Stimulated activated CD4-positive, alpha-beta T cell treated with anti-CD3 and anti-CD28 coated beads, Interleukin-15, amount 100 ng/mL, for 1 hour (primary cell): Measurements from ENCODE around the gene ARHGAP10.
"Not testable (repeated sequence)": the region's sequence is repeated elsewhere in the genome, so short reads cannot be mapped to it uniquely, and the experiment has no call there.

Experiments used
- DNase-seq, 2 donors: peaks; one replicate each; pipeline ENCODE4 v3.0.0-alpha.2; 2020; ENCODE audit warnings: low read depth in 1 of 2, low spot score in 1 of 2

Gene ARHGAP10

GRCh38 chr4:147980586-147980985, 248.7 kb downstream of the ARHGAP10 start:
- DNase-seq: no peak

- DNase-seq: no peak
Measured at GRCh38 chr4:147981305-147981704, 249.4 kb downstream of the ARHGAP10 start.

GRCh38 chr4:147984065-147984777, 252.3 kb downstream of the ARHGAP10 start:
- no peak for DNase-seq

GRCh38 chr4:147984778-147985138, 252.9 kb downstream of the ARHGAP10 start:
- DNase-seq: no peak

GRCh38 chr4:147985376-147985775, 253.5 kb downstream of the ARHGAP10 start:
- DNase-seq: no peak

GRCh38 chr4:147987252-147987651, 255.4 kb downstream of the ARHGAP10 start:
- DNase-seq: no peak

- no peak for DNase-seq
Measured at GRCh38 chr4:147991543-147992283, 259.8 kb downstream of the ARHGAP10 start.

- no peak for DNase-seq
Measured at GRCh38 chr4:147994076-147994475, 262.2 kb downstream of the ARHGAP10 start.

- DNase-seq: no peak
Measured at GRCh38 chr4:147994491-147995385, 262.9 kb downstream of the ARHGAP10 start.

- no peak for DNase-seq
Measured at GRCh38 chr4:147996859-147997258, 265.0 kb downstream of the ARHGAP10 start.

- not testable (repeated sequence) for DNase-seq
Measured at GRCh38 chr4:148000038-148000437, 268.1 kb downstream of the ARHGAP10 start.

GRCh38 chr4:148004228-148004857, 272.5 kb downstream of the ARHGAP10 start:
- DNase-seq: no peak

GRCh38 chr4:148006001-148006400, 274.1 kb downstream of the ARHGAP10 start:
- DNase-seq: no peak

- no peak for DNase-seq
Measured at GRCh38 chr4:148007314-148007760, 275.4 kb downstream of the ARHGAP10 start.

- no peak for DNase-seq
Measured at GRCh38 chr4:148007792-148008191, 275.9 kb downstream of the ARHGAP10 start.

- DNase-seq: no peak
Measured at GRCh38 chr4:148015058-148015457, 283.2 kb downstream of the ARHGAP10 start.

GRCh38 chr4:148015468-148015867, 283.6 kb downstream of the ARHGAP10 start:
- no peak for DNase-seq

- DNase-seq: no peak
Measured at GRCh38 chr4:148016063-148016637, 284.3 kb downstream of the ARHGAP10 start.

GRCh38 chr4:148017801-148018200, 285.9 kb downstream of the ARHGAP10 start:
- DNase-seq: no peak

GRCh38 chr4:148021686-148022085, 289.8 kb downstream of the ARHGAP10 start:
- no peak for DNase-seq

GRCh38 chr4:148022975-148023374, 291.1 kb downstream of the ARHGAP10 start:
- no peak for DNase-seq
